ENCODE measurements around the gene AP2A2.

The AP2A2 gene

DNA sequence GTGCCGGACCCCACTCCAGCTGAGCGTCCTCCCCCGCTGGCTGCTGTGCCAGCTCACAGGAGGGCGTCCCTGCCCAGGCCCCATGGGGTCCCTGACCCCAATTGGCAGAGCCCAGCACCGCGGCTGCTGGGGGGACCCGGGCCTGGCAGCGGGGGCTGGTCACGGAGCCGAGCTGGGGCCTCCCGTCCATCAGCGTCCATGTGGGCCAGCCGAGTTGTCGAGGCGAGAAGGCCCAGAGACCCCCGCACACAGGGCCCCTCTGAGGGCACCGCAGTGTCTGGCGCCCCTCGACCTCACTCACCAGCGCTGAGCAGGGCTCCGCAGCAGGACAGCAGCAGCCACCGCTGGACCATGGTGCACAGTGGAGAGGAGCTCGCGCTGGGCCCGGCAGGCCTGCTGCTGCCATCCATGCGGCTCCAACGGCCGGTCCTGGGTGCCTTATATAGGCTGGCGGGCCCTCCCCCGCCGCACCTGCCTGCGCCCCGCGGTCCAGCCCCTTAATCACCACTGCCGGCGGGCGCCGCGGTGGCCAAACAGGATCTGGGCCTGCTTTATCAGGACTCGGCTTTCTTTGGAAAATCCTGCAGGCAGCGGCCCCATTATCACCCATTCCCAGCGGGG, 110.7 kb downstream of the AP2A2 start, which contains the start of gene MUC6:
MUC6 (minus strand) TSS at position 416 of the 621 bp plus-strand sequence; CDS start at position 353, 63 bp downstream.
- no peak within 1 kb of the TSS for H3K27ac ChIP-seq (ENCODE audit: extremely low read depth, low read depth, low read length)
- H3K36me3 ChIP-seq (ENCODE audit: control insufficient read depth in 2 of 2, insufficient read depth in 1 of 2, low read length in 2 of 2) = no peaks in the 10 kb centered on the region
- H3K4me1 ChIP-seq (ENCODE audit: control insufficient read depth, insufficient read depth, low read length) = no peaks in the 10 kb centered on the region
- ChIA-PET POLR2A (no interaction called here), CTCF (interaction anchor here (2.3 kb wide), 1 partner anchor 15 kb away, joined by 6 read pairs; no protein-coding TSS in a partner anchor)
- TF ChIP-seq ZNF24 (tag by site-specific recombination; IDR thresholded peaks at IDR 0.05) = no peak
- TF ChIP-seq ZNF658 (tag by site-specific recombination; IDR thresholded peaks at IDR 0.05) = no peak
- no peak within 1 kb of the TSS for H3K4me3 ChIP-seq (ENCODE audit: low read depth, low read length)
- H3K9me3 ChIP-seq (ENCODE audit: control insufficient read depth, insufficient read depth, low read depth, low read length) = no peaks in the 10 kb centered on the region

DNA sequence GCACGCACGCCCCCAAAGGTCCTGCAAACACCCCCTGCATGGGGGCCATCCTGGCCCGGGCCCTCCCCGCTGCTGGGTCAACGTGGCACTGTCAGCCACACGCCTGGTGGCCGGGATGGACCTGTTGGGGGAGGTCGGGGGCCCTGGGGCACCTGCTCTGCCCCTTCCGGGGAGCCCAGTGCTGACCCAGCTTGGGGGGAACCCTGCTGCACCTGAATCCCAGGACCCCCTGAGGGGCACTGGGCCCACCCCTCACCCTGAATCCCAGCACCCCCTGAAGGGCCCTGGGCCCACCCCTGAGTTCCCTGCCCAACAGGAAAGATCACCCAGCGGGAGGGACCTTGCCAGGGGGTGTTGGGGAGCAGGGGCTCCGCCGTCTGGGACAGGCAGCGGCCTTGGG, 111.3 kb downstream of the AP2A2 start:
- H3K4me1 ChIP-seq (ENCODE audit: control insufficient read depth, insufficient read depth, low read length) = no peaks in the 10 kb centered on the region
- no peak overlapping the region for H3K27ac ChIP-seq (ENCODE audit: extremely low read depth, low read depth, low read length)
- TF ChIP-seq ZNF10 (tag by site-specific recombination; IDR thresholded peaks at IDR 0.05) (no peak), ZNF837 (tag by site-specific recombination; IDR thresholded peaks at IDR 0.05) (no peak), ZNF548 (tag by site-specific recombination; IDR thresholded peaks at IDR 0.05) (no peak), HOXA7 (CRISPR knock-in tag; IDR thresholded peaks at IDR 0.05; ENCODE audit: borderline replicate concordance) (no peak), ZEB2 (tag by site-specific recombination; IDR thresholded peaks at IDR 0.05) (no peak), ZNF623 (tag by site-specific recombination; IDR thresholded peaks at IDR 0.05) (no peak)
- TF ChIP-seq, protein P1, sequence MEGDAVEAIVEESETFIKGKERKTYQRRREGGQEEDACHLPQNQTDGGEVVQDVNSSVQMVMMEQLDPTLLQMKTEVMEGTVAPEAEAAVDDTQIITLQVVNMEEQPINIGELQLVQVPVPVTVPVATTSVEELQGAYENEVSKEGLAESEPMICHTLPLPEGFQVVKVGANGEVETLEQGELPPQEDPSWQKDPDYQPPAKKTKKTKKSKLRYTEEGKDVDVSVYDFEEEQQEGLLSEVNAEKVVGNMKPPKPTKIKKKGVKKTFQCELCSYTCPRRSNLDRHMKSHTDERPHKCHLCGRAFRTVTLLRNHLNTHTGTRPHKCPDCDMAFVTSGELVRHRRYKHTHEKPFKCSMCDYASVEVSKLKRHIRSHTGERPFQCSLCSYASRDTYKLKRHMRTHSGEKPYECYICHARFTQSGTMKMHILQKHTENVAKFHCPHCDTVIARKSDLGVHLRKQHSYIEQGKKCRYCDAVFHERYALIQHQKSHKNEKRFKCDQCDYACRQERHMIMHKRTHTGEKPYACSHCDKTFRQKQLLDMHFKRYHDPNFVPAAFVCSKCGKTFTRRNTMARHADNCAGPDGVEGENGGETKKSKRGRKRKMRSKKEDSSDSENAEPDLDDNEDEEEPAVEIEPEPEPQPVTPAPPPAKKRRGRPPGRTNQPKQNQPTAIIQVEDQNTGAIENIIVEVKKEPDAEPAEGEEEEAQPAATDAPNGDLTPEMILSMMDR (tag by site-specific recombination; IDR thresholded peaks at IDR 0.05) = no peak
- H3K4me3 ChIP-seq (ENCODE audit: low read depth, low read length) = no peak overlapping the region
- H3K9me3 ChIP-seq (ENCODE audit: control insufficient read depth, insufficient read depth, low read depth, low read length) = no peaks in the 10 kb centered on the region
- H3K36me3 ChIP-seq (ENCODE audit: control insufficient read depth in 2 of 2, insufficient read depth in 1 of 2, low read length in 2 of 2) = no peaks in the 10 kb centered on the region
- ChIA-PET POLR2A (no interaction called here), CTCF (interaction anchor here (2.3 kb wide), 1 partner anchor 15 kb away, joined by 6 read pairs; no protein-coding TSS in a partner anchor)

DNA sequence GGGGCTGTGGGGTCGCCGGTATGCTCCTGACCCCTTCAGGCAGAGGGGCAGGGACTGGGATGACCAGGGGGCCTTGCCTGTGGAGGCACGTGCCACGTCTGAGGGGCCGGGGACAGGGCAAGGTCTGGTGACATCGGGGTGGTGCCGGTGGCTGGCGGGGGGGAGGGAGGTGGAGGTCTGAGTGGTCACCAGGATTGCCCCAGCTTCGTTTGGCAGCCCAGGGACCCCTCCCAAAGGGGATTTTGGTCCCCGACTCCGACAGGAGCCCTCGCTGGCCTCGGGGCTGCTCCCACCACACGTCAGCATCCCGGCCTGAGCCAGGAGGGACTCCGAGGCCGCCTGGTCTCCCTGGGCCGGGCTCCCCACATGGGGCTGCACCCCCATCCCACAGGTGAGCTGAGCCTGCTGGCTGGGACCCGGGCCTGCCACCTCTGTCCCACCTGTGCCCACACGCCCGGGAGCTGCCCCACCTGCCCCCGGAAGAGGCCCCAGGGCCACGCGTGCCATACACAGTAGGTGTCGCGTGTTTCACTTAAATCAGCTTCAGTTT, 111.9 kb downstream of the AP2A2 start:
- CTCF ChIA-PET = interaction anchor here (2.3 kb wide), 1 partner anchor 14 kb away, joined by 6 read pairs; no protein-coding TSS in a partner anchor
- no peaks in the 10 kb centered on the region for H3K9me3 ChIP-seq (ENCODE audit: control insufficient read depth, insufficient read depth, low read depth, low read length)
- TF ChIP-seq, protein P2, sequence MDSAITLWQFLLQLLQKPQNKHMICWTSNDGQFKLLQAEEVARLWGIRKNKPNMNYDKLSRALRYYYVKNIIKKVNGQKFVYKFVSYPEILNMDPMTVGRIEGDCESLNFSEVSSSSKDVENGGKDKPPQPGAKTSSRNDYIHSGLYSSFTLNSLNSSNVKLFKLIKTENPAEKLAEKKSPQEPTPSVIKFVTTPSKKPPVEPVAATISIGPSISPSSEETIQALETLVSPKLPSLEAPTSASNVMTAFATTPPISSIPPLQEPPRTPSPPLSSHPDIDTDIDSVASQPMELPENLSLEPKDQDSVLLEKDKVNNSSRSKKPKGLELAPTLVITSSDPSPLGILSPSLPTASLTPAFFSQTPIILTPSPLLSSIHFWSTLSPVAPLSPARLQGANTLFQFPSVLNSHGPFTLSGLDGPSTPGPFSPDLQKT (IDR thresholded peaks at IDR 0.05; ENCODE audit: borderline replicate concordance, low read depth, low read length) = no peak
- no peak for TF ChIP-seq ZNF629 (tag by site-specific recombination; IDR thresholded peaks at IDR 0.05)
- no peak for TF ChIP-seq ZNF843 (tag by site-specific recombination; IDR thresholded peaks at IDR 0.05)
- no peak for TF ChIP-seq ZNF391 (tag by site-specific recombination; IDR thresholded peaks at IDR 0.05; ENCODE audit: borderline replicate concordance, low read depth)
- TF ChIP-seq OSR2 (tag by site-specific recombination; IDR thresholded peaks at IDR 0.05) = no peak
- no peak for TF ChIP-seq GLIS2 (tag by site-specific recombination; IDR thresholded peaks at IDR 0.05)
- no peak for TF ChIP-seq GLI4 (tag by site-specific recombination; IDR thresholded peaks at IDR 0.05)
- TF ChIP-seq ZNF501 (tag by site-specific recombination; IDR thresholded peaks at IDR 0.05) = no peak
- TF ChIP-seq, protein P3, sequence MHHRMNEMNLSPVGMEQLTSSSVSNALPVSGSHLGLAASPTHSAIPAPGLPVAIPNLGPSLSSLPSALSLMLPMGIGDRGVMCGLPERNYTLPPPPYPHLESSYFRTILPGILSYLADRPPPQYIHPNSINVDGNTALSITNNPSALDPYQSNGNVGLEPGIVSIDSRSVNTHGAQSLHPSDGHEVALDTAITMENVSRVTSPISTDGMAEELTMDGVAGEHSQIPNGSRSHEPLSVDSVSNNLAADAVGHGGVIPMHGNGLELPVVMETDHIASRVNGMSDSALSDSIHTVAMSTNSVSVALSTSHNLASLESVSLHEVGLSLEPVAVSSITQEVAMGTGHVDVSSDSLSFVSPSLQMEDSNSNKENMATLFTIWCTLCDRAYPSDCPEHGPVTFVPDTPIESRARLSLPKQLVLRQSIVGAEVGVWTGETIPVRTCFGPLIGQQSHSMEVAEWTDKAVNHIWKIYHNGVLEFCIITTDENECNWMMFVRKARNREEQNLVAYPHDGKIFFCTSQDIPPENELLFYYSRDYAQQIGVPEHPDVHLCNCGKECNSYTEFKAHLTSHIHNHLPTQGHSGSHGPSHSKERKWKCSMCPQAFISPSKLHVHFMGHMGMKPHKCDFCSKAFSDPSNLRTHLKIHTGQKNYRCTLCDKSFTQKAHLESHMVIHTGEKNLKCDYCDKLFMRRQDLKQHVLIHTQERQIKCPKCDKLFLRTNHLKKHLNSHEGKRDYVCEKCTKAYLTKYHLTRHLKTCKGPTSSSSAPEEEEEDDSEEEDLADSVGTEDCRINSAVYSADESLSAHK (tag by site-specific recombination; IDR thresholded peaks at IDR 0.05) = no peak
- TF ChIP-seq ZNF776 (tag by site-specific recombination; IDR thresholded peaks at IDR 0.05; ENCODE audit: borderline replicate concordance) = no peak
- TF ChIP-seq, protein P4, sequence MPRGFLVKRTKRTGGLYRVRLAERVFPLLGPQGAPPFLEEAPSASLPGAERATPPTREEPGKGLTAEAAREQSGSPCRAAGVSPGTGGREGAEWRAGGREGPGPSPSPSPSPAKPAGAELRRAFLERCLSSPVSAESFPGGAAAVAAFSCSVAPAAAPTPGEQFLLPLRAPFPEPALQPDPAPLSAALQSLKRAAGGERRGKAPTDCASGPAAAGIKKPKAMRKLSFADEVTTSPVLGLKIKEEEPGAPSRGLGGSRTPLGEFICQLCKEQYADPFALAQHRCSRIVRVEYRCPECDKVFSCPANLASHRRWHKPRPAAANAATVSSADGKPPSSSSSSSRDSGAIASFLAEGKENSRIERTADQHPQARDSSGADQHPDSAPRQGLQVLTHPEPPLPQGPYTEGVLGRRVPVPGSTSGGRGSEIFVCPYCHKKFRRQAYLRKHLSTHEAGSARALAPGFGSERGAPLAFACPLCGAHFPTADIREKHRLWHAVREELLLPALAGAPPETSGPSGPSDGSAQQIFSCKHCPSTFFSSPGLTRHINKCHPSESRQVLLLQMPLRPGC (tag by site-specific recombination; IDR thresholded peaks at IDR 0.05) = no peak
- TF ChIP-seq, protein P5, sequence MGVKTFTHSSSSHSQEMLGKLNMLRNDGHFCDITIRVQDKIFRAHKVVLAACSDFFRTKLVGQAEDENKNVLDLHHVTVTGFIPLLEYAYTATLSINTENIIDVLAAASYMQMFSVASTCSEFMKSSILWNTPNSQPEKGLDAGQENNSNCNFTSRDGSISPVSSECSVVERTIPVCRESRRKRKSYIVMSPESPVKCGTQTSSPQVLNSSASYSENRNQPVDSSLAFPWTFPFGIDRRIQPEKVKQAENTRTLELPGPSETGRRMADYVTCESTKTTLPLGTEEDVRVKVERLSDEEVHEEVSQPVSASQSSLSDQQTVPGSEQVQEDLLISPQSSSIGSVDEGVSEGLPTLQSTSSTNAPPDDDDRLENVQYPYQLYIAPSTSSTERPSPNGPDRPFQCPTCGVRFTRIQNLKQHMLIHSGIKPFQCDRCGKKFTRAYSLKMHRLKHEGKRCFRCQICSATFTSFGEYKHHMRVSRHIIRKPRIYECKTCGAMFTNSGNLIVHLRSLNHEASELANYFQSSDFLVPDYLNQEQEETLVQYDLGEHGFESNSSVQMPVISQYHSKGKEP (tag by site-specific recombination; IDR thresholded peaks at IDR 0.05) = no peak
- TF ChIP-seq ZNF529 (tag by site-specific recombination; IDR thresholded peaks at IDR 0.05; ENCODE audit: insufficient replicate concordance) = no peak
- no peak overlapping the region for H3K4me3 ChIP-seq (ENCODE audit: low read depth, low read length)
- no peaks in the 10 kb centered on the region for H3K36me3 ChIP-seq (ENCODE audit: control insufficient read depth in 2 of 2, insufficient read depth in 1 of 2, low read length in 2 of 2)
- no peak overlapping the region for H3K27ac ChIP-seq (ENCODE audit: extremely low read depth, low read depth, low read length)
- no peaks in the 10 kb centered on the region for H3K4me1 ChIP-seq (ENCODE audit: control insufficient read depth, insufficient read depth, low read length)
- POLR2A ChIA-PET = no interaction called here
